Ishikawa (cell line): ENCODE results near the gene FUT3.

Source experiments
- CEBPB ChIP-seq: IDR thresholded peaks from 2 replicates; pipeline ENCODE4 v1.6.1; 2012
- CREB1 ChIP-seq: IDR thresholded peaks from 2 replicates; pipeline ENCODE4 v1.6.1; 2012; ENCODE audit warnings: low read depth
- EGR1 ChIP-seq: IDR thresholded peaks from 2 replicates; pipeline ENCODE4 v1.6.1; 2012
- EP300 ChIP-seq: IDR thresholded peaks from 2 replicates; pipeline ENCODE4 v1.6.1; 2012; ENCODE audit warnings: borderline replicate concordance
- FOXM1 ChIP-seq: IDR thresholded peaks from 2 replicates; pipeline ENCODE4 v1.6.1; 2012; ENCODE audit warnings: low read depth, borderline replicate concordance
- MAX ChIP-seq: IDR thresholded peaks from 2 replicates; pipeline ENCODE4 v1.6.1; 2012
- NFIC ChIP-seq: IDR thresholded peaks from 2 replicates; pipeline ENCODE4 v1.6.1; 2012
- RAD21 ChIP-seq: IDR thresholded peaks from 2 replicates; pipeline ENCODE4 v1.6.1; 2012; ENCODE audit warnings: low read depth
- REST ChIP-seq: IDR thresholded peaks from 2 replicates; pipeline ENCODE4 v1.6.1; 2012; ENCODE audit warnings: low read depth, mild to moderate bottlenecking
- TAF1 ChIP-seq: IDR thresholded peaks from 2 replicates; pipeline ENCODE4 v1.6.1; 2012; ENCODE audit warnings: low read depth, mild to moderate bottlenecking
- TCF12 ChIP-seq: IDR thresholded peaks from 2 replicates; pipeline ENCODE4 v1.6.1; 2012; ENCODE audit warnings: low read depth
- TEAD4 ChIP-seq: IDR thresholded peaks from 2 replicates; pipeline ENCODE4 v1.6.1; 2012
- USF1 ChIP-seq: IDR thresholded peaks from 2 replicates; pipeline ENCODE4 v1.6.1; 2012
- YY1 ChIP-seq: IDR thresholded peaks from 2 replicates; pipeline ENCODE4 v1.6.1; 2012; ENCODE audit warnings: low read depth
- ZBTB7A ChIP-seq: IDR thresholded peaks from 2 replicates; pipeline ENCODE4 v1.6.1; 2012; ENCODE audit warnings: low read depth

FUT3 gene

GRCh38 chr19:5838353-5839064 is 12.7 kb downstream of the FUT3 start:
- TF ChIP-seq NFIC (no peak), MAX (no peak), YY1 (no peak), ZBTB7A (no peak), TAF1 (no peak), RAD21 (no peak), TEAD4 (no peak), EGR1 (no peak), CEBPB (no peak), REST (no peak), TCF12 (no peak), EP300 (no peak), USF1 (no peak), CREB1 (no peak)

GRCh38 chr19:5837761-5838352 is 13.4 kb downstream of the FUT3 start:
- TF ChIP-seq TCF12 (no peak), MAX (no peak), USF1 (no peak), TEAD4 (no peak), EP300 (no peak), REST (no peak), CEBPB (no peak)

- no peak for TF ChIP-seq TCF12
- no peak for TF ChIP-seq FOXM1
- no peak for TF ChIP-seq EGR1
- no peak for TF ChIP-seq YY1
- no peak for TF ChIP-seq CEBPB
- TF ChIP-seq EP300 = no peak
- no peak for TF ChIP-seq REST
- no peak for TF ChIP-seq CREB1
- TF ChIP-seq TAF1 = no peak
- no peak for TF ChIP-seq TEAD4
- TF ChIP-seq RAD21 = no peak
- no peak for TF ChIP-seq USF1
- no peak for TF ChIP-seq NFIC
- no peak for TF ChIP-seq ZBTB7A
- TF ChIP-seq MAX = no peak
Measured at GRCh38 chr19:5832527-5833216, 18.6 kb downstream of the FUT3 start.
